Liver (tissue), 9 donors: Measurements from ENCODE around the gene BCL2. TPM values are rescaled to one million over a fixed set of nuclear protein-coding genes. Genes with fewer than 3 reads are reported as not detected.

Experiments used
- DNase-seq: peaks from one replicate; pipeline ENCODE4 v3.0.0-alpha.2; 2017; ENCODE audit warnings: low spot score
- H3K27ac ChIP-seq, 2 donors: one replicate each; pipeline ENCODE4 v1.7.0; 2013; ENCODE audit warnings: inconsistent platforms in 2 of 2, low read length in 2 of 2, control low read depth in 1 of 2, low read depth in 1 of 2, mild to moderate bottlenecking in 1 of 2
- H3K27me3 ChIP-seq, 4 donors: one replicate each; pipeline versions ENCODE4 v1.6.1 to v1.7.0; 2013; ENCODE audit warnings: low read length in 3 of 4, inconsistent platforms in 1 of 4, mild to moderate bottlenecking in 1 of 4, moderate library complexity in 1 of 4; ENCODE audit not compliant: control insufficient read depth in 4 of 4, insufficient read depth in 4 of 4
- H3K36me3 ChIP-seq, 4 donors: one replicate each; pipeline versions ENCODE4 v1.6.1 to v1.7.0; 2013; ENCODE audit warnings: low read length in 3 of 4, mild to moderate bottlenecking in 3 of 4, low read depth in 1 of 4, moderate library complexity in 1 of 4; ENCODE audit not compliant: control insufficient read depth in 4 of 4, insufficient read depth in 3 of 4
- H3K4me1 ChIP-seq, 4 donors: one replicate each; pipeline versions ENCODE4 v1.6.1 to v1.7.0; 2013; ENCODE audit warnings: low read length in 3 of 4, mild to moderate bottlenecking in 3 of 4, moderate library complexity in 1 of 4; ENCODE audit not compliant: control insufficient read depth in 4 of 4, insufficient read depth in 4 of 4
- H3K4me3 ChIP-seq, 3 donors: one replicate each; pipeline versions ENCODE4 v1.6.1 to v1.7.0; 2013; ENCODE audit warnings: low read length in 3 of 3, control low read depth in 1 of 3, low read depth in 1 of 3, mild to moderate bottlenecking in 1 of 3
- H3K9ac ChIP-seq, 2 donors: one replicate each; pipeline ENCODE4 v1.7.0; 2013; ENCODE audit warnings: low read length in 2 of 2, mild to moderate bottlenecking in 2 of 2, moderate library complexity in 2 of 2, control low read depth in 1 of 2, low read depth in 1 of 2
- H3K9me3 ChIP-seq, 4 donors: one replicate each; pipeline versions ENCODE4 v1.6.1 to v1.7.0; 2013; ENCODE audit warnings: low read length in 3 of 4; ENCODE audit not compliant: control insufficient read depth in 4 of 4
- FOXA1 ChIP-seq: IDR thresholded peaks from 2 replicates; pipeline ENCODE4 v1.6.1; 2016; ENCODE audit warnings: antibody characterized with exemption
- FOXA2 ChIP-seq: IDR thresholded peaks from 2 replicates; pipeline ENCODE4 v1.6.1; 2016; ENCODE audit warnings: antibody characterized with exemption
- GABPA ChIP-seq, 2 donors: IDR thresholded peaks in 1 of 2; conservative IDR thresholded peaks in 1 of 2; 2 replicates each; pipeline ENCODE4 v1.6.1; 2016; ENCODE audit warnings: antibody characterized with exemption in 2 of 2, mild to moderate bottlenecking in 1 of 2, moderate library complexity in 1 of 2
- HNF4G ChIP-seq: IDR thresholded peaks from 2 replicates; pipeline ENCODE4 v1.6.1; 2016; ENCODE audit warnings: antibody characterized with exemption
- JUND ChIP-seq, 2 donors: IDR thresholded peaks; 2 replicates each; pipeline ENCODE4 v1.6.1; 2016; ENCODE audit warnings: antibody characterized with exemption in 2 of 2
- RAD21 ChIP-seq, 2 donors: IDR thresholded peaks; 2 replicates each; pipeline ENCODE4 v1.6.1; 2016; ENCODE audit warnings: antibody characterized with exemption in 2 of 2, mild to moderate bottlenecking in 2 of 2
- RXRA ChIP-seq, 2 donors: IDR thresholded peaks; 2 replicates each; pipeline ENCODE4 v1.6.1; 2017 to 2018; ENCODE audit warnings: antibody characterized with exemption in 2 of 2, mild to moderate bottlenecking in 1 of 2
- TAF1 ChIP-seq: conservative IDR thresholded peaks from 2 replicates; pipeline ENCODE4 v1.6.1; 2016; ENCODE audit warnings: antibody characterized with exemption, mild to moderate bottlenecking
- YY1 ChIP-seq: IDR thresholded peaks from 2 replicates; pipeline ENCODE4 v1.6.1; 2016; ENCODE audit warnings: antibody characterized with exemption, mild to moderate bottlenecking
- WGBS: extraction: QIAGEN DNeasy Blood & Tissue Kit; methylation state at CpG from one replicate; pipeline ENCODE4 v1.1.7; 2013; 5-methylcytosine and 5-hydroxymethylcytosine counted together
- polyA plus RNA-seq, 2 donors: library from polyadenylated mRNA; stranded (reverse) in 1 of 2; unstranded in 1 of 2; fragments of 200-250 nt in 1 of 2; fragments of >200 nt in 1 of 2; fragmentation: Nextera tagmentation in 1 of 2; extraction: Ambion mirVana in 1 of 2; gene quantifications; one replicate each; pipeline versions ENCODE4 v1.2.1 to v1.2.3, GENCODE V29; 2013 to 2015
- total RNA-seq, 2 donors: library from RNA; depleted of rRNA; stranded (reverse); fragments of >200 nt; gene quantifications; one replicate each; pipeline ENCODE4 v1.2.3, GENCODE V29; 2014
- TF ChIP-seq, protein P1 (sequence below): IDR thresholded peaks from 2 replicates; pipeline ENCODE4 v1.6.1; 2016; ENCODE audit warnings: antibody characterized with exemption, mild to moderate bottlenecking
- TF ChIP-seq, protein P2 (sequence below): IDR thresholded peaks from 2 replicates; pipeline ENCODE4 v1.6.1; 2016; ENCODE audit warnings: antibody characterized with exemption
- TF ChIP-seq, protein P3 (sequence below): fragments of 150-350 bp; IDR thresholded peaks from 2 replicates; pipeline ENCODE4 v1.5.1; 2017; ENCODE audit warnings: improper control_type of control experiment, low read depth, low read length; ENCODE audit not compliant: missing input control
- TF ChIP-seq, protein P4 (sequence below): IDR thresholded peaks from 2 replicates; pipeline ENCODE4 v1.6.1; 2016; ENCODE audit warnings: antibody characterized with exemption
- donor health status: healthy.
- donor health status: healthy.
- donor health status: healthy.
- donor health status: healthy.
- donor health status: healthy.

BCL2 gene
- total and polyA plus RNA-seq, 4 donors: 0.40 to 3.9 (median 1.4) TPM

DNA sequence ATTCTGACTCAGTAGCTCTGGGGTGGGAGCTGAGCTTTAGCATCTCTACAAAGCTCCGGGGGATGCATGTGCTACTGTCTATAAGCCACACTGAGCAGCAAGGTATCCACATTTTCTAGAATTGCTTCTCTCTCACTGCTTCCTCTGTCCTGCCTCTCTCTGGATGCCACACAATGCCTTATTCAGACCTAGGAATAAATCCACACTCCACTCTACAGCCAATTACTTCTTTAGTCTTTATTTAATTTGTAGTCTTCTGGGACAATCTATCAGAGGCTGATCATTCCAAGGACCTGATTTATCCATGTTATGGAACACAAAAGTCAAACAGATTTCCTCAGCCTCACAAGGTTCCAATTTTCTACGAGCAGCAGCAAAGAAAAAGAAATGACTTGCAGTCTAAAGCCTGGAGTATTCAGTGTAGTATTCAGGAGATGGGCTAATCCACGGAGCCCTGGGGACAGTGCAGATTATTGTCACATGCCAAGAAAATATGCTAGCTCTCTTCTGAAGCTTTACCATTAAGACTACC, 4.4 kb downstream of the BCL2 start:
- H3K4me1 ChIP-seq: peaks cover 3 to 9% (median 6%) of the 10 kb centered on the region in 4 donors
- no peaks in the 10 kb centered on the region for H3K27me3 ChIP-seq
- WGBS: 75% methylated on average over 3 of the region's 3 CpGs
- DNase-seq: no peak
- no peak overlapping the region for H3K4me3 ChIP-seq
- H3K27ac ChIP-seq: no peak overlapping the region
- no peak for TF ChIP-seq RAD21 (IDR thresholded peaks at IDR 0.05)
- TF ChIP-seq, protein P1, sequence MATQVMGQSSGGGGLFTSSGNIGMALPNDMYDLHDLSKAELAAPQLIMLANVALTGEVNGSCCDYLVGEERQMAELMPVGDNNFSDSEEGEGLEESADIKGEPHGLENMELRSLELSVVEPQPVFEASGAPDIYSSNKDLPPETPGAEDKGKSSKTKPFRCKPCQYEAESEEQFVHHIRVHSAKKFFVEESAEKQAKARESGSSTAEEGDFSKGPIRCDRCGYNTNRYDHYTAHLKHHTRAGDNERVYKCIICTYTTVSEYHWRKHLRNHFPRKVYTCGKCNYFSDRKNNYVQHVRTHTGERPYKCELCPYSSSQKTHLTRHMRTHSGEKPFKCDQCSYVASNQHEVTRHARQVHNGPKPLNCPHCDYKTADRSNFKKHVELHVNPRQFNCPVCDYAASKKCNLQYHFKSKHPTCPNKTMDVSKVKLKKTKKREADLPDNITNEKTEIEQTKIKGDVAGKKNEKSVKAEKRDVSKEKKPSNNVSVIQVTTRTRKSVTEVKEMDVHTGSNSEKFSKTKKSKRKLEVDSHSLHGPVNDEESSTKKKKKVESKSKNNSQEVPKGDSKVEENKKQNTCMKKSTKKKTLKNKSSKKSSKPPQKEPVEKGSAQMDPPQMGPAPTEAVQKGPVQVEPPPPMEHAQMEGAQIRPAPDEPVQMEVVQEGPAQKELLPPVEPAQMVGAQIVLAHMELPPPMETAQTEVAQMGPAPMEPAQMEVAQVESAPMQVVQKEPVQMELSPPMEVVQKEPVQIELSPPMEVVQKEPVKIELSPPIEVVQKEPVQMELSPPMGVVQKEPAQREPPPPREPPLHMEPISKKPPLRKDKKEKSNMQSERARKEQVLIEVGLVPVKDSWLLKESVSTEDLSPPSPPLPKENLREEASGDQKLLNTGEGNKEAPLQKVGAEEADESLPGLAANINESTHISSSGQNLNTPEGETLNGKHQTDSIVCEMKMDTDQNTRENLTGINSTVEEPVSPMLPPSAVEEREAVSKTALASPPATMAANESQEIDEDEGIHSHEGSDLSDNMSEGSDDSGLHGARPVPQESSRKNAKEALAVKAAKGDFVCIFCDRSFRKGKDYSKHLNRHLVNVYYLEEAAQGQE: no peak
- TF ChIP-seq, protein P2, sequence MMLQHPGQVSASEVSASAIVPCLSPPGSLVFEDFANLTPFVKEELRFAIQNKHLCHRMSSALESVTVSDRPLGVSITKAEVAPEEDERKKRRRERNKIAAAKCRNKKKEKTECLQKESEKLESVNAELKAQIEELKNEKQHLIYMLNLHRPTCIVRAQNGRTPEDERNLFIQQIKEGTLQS: no peak
- H3K36me3 ChIP-seq: no peaks in the 10 kb centered on the region
- peak overlapping the region in 1 of 2 donors; percentile 30 for H3K9ac ChIP-seq
- no peaks in the 10 kb centered on the region for H3K9me3 ChIP-seq

DNA sequence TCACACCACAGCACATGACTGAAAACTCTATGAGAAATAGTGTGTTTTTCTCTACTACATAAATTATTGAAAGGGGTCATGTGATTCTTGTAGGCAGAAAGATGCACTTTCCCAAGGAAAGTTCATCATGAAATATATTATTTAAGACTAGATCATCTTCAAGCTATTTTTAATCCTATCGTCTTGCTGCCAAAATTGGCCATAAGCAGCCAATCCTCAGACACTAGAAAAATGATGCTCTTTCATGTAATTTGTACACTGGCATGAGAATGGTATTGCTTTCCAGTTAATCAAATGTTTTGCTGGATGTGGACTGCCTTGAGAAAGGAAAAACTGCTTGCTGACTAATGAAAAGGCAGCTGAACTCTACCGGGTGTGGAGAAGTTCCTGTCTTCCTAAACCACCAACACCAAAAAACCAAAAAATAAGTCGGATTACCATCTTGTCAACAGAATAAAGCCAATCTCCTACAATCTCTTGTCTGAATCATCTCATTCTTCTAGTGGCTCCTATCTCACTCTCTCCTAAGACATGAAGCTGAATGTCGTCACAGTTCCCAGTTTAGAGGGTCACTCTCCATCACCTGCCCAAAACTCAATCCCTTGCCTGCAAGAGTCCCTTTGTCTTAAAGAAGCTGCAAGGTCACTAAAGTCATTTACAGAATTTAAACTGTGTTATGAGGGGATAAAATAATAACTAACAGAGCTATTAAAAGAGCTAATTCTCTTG, 5.3 kb downstream of the BCL2 start:
- no peaks in the 10 kb centered on the region for H3K27me3 ChIP-seq
- H3K9me3 ChIP-seq: no peaks in the 10 kb centered on the region
- no peak for TF ChIP-seq JUND (IDR thresholded peaks at IDR 0.05)
- no peaks in the 10 kb centered on the region for H3K36me3 ChIP-seq
- no peak overlapping the region for H3K27ac ChIP-seq
- DNase-seq: no peak
- H3K4me3 ChIP-seq: no peak overlapping the region
- H3K9ac ChIP-seq: no peak overlapping the region
- H3K4me1 ChIP-seq: peaks cover 2 to 6% (median 3%) of the 10 kb centered on the region in 4 donors
- WGBS: 72% methylated on average over 4 of the region's 4 CpGs

DNA sequence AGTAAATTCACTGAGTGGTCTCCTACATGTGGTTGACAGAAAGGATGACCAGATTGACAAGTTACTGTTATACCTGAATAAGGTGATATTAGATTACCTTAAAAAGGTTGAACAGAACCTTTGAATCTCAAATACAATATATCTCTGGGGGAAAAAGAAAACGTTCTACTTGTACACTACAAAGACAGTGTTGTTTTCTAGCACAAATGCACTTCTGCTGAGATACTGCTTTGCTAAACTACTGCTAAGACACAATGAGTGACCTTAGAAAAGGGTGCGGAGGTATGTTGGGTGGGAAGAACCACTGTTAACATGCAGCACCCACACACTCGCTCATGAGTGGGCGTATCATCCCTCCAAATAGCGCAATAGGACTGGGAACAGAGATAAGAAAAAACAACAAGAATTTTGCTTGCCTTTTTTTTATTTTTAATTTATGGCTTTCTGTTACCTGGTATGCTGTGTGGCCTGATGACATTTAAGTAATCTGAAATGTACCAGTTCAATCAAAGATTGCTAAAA, 6.1 kb downstream of the BCL2 start:
- H3K4me1 ChIP-seq: peaks cover 0 to 2% (median 0%) of the 10 kb centered on the region in 4 donors
- no peaks in the 10 kb centered on the region for H3K9me3 ChIP-seq
- no peak overlapping the region for H3K9ac ChIP-seq
- no peak overlapping the region for H3K27ac ChIP-seq
- no peak for TF ChIP-seq HNF4G
- TF ChIP-seq, protein P3, sequence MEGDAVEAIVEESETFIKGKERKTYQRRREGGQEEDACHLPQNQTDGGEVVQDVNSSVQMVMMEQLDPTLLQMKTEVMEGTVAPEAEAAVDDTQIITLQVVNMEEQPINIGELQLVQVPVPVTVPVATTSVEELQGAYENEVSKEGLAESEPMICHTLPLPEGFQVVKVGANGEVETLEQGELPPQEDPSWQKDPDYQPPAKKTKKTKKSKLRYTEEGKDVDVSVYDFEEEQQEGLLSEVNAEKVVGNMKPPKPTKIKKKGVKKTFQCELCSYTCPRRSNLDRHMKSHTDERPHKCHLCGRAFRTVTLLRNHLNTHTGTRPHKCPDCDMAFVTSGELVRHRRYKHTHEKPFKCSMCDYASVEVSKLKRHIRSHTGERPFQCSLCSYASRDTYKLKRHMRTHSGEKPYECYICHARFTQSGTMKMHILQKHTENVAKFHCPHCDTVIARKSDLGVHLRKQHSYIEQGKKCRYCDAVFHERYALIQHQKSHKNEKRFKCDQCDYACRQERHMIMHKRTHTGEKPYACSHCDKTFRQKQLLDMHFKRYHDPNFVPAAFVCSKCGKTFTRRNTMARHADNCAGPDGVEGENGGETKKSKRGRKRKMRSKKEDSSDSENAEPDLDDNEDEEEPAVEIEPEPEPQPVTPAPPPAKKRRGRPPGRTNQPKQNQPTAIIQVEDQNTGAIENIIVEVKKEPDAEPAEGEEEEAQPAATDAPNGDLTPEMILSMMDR: no peak
- no peak for TF ChIP-seq YY1
- TF ChIP-seq, protein P4, sequence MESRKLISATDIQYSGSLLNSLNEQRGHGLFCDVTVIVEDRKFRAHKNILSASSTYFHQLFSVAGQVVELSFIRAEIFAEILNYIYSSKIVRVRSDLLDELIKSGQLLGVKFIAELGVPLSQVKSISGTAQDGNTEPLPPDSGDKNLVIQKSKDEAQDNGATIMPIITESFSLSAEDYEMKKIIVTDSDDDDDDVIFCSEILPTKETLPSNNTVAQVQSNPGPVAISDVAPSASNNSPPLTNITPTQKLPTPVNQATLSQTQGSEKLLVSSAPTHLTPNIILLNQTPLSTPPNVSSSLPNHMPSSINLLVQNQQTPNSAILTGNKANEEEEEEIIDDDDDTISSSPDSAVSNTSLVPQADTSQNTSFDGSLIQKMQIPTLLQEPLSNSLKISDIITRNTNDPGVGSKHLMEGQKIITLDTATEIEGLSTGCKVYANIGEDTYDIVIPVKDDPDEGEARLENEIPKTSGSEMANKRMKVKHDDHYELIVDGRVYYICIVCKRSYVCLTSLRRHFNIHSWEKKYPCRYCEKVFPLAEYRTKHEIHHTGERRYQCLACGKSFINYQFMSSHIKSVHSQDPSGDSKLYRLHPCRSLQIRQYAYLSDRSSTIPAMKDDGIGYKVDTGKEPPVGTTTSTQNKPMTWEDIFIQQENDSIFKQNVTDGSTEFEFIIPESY: no peak
- TF ChIP-seq, protein P1: no peak
- no peak for TF ChIP-seq RXRA (IDR thresholded peaks at IDR 0.05)
- TF ChIP-seq GABPA (IDR thresholded peaks at IDR 0.05 in 1 of 2, conservative IDR thresholded peaks at IDR 0.05 in 1 of 2): no peak
- TF ChIP-seq FOXA1: no peak
- TF ChIP-seq FOXA2: no peak
- TF ChIP-seq TAF1: no peak
- 83% methylated on average over 5 of the region's 5 CpGs for WGBS
- no peak overlapping the region for H3K4me3 ChIP-seq
- DNase-seq: no peak
- H3K27me3 ChIP-seq: no peaks in the 10 kb centered on the region
- no peaks in the 10 kb centered on the region for H3K36me3 ChIP-seq
